ENCODE measurements around the gene NPIPB2. TPM values are rescaled to one million over a fixed set of nuclear protein-coding genes. Genes with fewer than 3 reads are reported as not detected.

Gene NPIPB2
- total and polyA plus RNA-seq, 2 of the 8 experiments (the other 6 are each of a cell fraction or from before 2014, with no cell fraction given): 7.5 to 8.3 TPM

DNA sequence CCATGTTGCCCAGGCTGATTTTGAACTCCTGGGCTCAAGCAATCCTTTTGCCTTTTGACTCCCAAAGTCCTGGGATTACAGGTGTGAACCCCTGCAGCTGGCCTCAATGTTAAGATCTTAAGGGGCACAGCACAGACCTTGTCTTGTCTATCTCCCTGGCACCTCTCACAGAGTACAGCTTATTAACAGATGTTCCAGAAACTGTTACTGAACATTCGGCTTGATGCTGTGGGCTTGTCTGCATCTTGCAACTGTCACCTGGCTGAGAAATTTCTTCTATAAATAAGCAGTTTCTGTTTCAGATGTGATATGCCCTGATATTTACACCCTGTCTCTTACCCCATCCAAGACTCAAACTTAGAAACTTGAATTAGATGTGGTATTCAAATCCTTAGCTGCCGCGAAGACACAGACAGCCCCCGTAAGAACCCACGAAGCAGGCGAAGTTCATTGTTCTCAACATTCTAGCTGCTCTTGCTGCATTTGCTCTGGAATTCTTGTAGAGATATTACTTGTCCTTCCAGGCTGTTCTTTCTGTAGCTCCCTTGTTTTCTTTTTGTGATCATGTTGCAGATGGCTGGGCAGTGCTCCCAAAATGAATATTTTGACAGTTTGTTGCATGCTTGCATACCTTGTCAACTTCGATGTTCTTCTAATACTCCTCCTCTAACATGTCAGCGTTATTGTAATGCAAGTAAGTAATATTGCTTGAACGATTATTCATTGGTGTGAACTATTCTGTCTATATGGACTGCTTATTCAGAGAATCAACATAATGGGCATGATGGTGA is 23.1 kb upstream of the NPIPB2 start, which contains the start of gene TNFRSF17 (continued):
- TF ChIP-seq, protein P1, sequence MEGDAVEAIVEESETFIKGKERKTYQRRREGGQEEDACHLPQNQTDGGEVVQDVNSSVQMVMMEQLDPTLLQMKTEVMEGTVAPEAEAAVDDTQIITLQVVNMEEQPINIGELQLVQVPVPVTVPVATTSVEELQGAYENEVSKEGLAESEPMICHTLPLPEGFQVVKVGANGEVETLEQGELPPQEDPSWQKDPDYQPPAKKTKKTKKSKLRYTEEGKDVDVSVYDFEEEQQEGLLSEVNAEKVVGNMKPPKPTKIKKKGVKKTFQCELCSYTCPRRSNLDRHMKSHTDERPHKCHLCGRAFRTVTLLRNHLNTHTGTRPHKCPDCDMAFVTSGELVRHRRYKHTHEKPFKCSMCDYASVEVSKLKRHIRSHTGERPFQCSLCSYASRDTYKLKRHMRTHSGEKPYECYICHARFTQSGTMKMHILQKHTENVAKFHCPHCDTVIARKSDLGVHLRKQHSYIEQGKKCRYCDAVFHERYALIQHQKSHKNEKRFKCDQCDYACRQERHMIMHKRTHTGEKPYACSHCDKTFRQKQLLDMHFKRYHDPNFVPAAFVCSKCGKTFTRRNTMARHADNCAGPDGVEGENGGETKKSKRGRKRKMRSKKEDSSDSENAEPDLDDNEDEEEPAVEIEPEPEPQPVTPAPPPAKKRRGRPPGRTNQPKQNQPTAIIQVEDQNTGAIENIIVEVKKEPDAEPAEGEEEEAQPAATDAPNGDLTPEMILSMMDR (IDR thresholded peaks at IDR 0.05; ENCODE audit: control extremely low read depth in 1 of 3, insufficient read depth in 1 of 3, low read depth in 1 of 3, low read length in 3 of 3): no peak

All from H1 (cell line).